GM12878 (cell line): ENCODE data around the gene ZNF189. TPM values are rescaled to one million over a fixed set of nuclear protein-coding genes. Genes with fewer than 3 reads are reported as not detected.

Source experiments
- BMI1 ChIP-seq: fragments of 450-650 bp; IDR thresholded peaks from 2 replicates; pipeline ENCODE4 v1.6.1; 2016; ENCODE audit warnings: mild to moderate bottlenecking, moderate library complexity, borderline replicate concordance
- CUX1 ChIP-seq: IDR thresholded peaks from 2 replicates; pipeline ENCODE4 v1.6.1; 2012; ENCODE audit warnings: improper control_type of control experiment, low read depth, low read length; ENCODE audit not compliant: insufficient replicate concordance
- MEF2B ChIP-seq: fragments of 450-650 bp; IDR thresholded peaks from 2 replicates; pipeline ENCODE4 v1.6.1; 2018; ENCODE audit warnings: mild to moderate bottlenecking, moderate library complexity; ENCODE audit not compliant: partially characterized antibody, poor library complexity, severe bottlenecking
- POLR2AphosphoS5 ChIP-seq: IDR thresholded peaks from 2 replicates; pipeline ENCODE4 v1.6.1; 2011; ENCODE audit warnings: mild to moderate bottlenecking, low read length, inconsistent platforms
- RB1 ChIP-seq: fragments of 450-650 bp; formaldehyde crosslinking; IDR thresholded peaks from 2 replicates; pipeline ENCODE4 v1.6.1; 2017; ENCODE audit warnings: mild to moderate bottlenecking, borderline replicate concordance
- RFX5 ChIP-seq: IDR thresholded peaks from 2 replicates; pipeline ENCODE4 v1.6.1; 2011; ENCODE audit warnings: low read depth, low read length, improper control_type of control experiment
- SMC3 ChIP-seq: IDR thresholded peaks from 2 replicates; pipeline ENCODE4 v1.6.1; 2011; ENCODE audit warnings: low read length, improper control_type of control experiment, borderline replicate concordance
- polyA plus RNA-seq, 11 experiments: library from polyadenylated mRNA; depleted of rRNA in 4 of 11; unstranded in 6 of 11; stranded (reverse) in 5 of 11; fragments of >200 nt; fragmentation: Nextera tagmentation in 4 of 11; fragmentation: Illumina TruSeq in 1 of 11; extraction: Ambion mirVana in 4 of 11; extraction: Trizol in 1 of 11; gene quantifications; 1 replicate in 1 of 11; 2 replicates in 10 of 11; pipeline versions ENCODE4 v1.2.1 to v1.2.3, GENCODE V29; 2011 to 2016; ENCODE audit warnings: inconsistent platforms in 2 of 11, missing spikeins in 2 of 11, low read depth in 1 of 11
- total RNA-seq, 4 experiments: library from RNA; depleted of rRNA in 3 of 4; stranded (reverse); fragments of >200 nt in 3 of 4; fragmentation: Illumina TruSeq in 1 of 4; extraction: Trizol in 1 of 4; gene quantifications; 2 replicates each; pipeline versions ENCODE4 v1.2.1 to v1.2.3, GENCODE V29; 2013 to 2021

Gene ZNF189
- total and polyA plus RNA-seq, 10 of the 15 experiments (the other 5 are each of a cell fraction or from before 2014, with no cell fraction given) = 3.1 to 12.3 (median 7.4) TPM

GRCh38 chr9:101398068-101398929, at the start of gene ZNF189, which contains the start of gene MRPL50 (continued):
- TF ChIP-seq CUX1 = no peak
- peak; percentile 84 for TF ChIP-seq RFX5
- TF ChIP-seq BMI1 = no peak
- no peak for TF ChIP-seq MEF2B
- TF ChIP-seq SMC3 = no peak
- peak; percentile 97 for TF ChIP-seq POLR2AphosphoS5
- 0 out of 2 replicates have a peak, but pooled peaks have one; percentile 51 for TF ChIP-seq RB1
- TF ChIP-seq, all 136 proteins: peak for 40
